A673 (cell line): Measurements from ENCODE around the gene CHMP6. TPM values are rescaled to one million over a fixed set of nuclear protein-coding genes. Genes with fewer than 3 reads are reported as not detected.

Experiments
- BruUV-seq: library from RNA; stranded (reverse); fragments of 400-500 nt; replicated peaks from 2 replicates; lab custom pipeline; 2021; lab: Mats Ljungman, UMichigan
- CTCF ChIA-PET: fragments of 300-600 bp; sonication (Branson Sonifier 250); formaldehyde crosslinking; loops from one replicate; lab custom pipeline; 2022; ENCODE audit warnings: antibody characterized with exemption; lab: Charles Lee
- POLR2A ChIA-PET: fragments of 300-600 bp; sonication (Branson Sonifier 250); formaldehyde crosslinking; loops from one replicate; lab custom pipeline; 2022; ENCODE audit warnings: antibody characterized with exemption; ENCODE audit not compliant: low non-redundant PET; lab: Charles Lee
- DNase-seq: peaks from one replicate; pipeline ENCODE4 v3.0.0-alpha.2; 2015; ENCODE audit warnings: low spot score
- H3K27ac ChIP-seq: fragments of 200-600 bp; sonication (generic); 2 replicates; pipeline ENCODE4 v1.5.1; 2016; ENCODE audit warnings: mixed run types, low read depth, mild to moderate bottlenecking, mixed read lengths, antibody characterized with exemption, low read length; ENCODE audit not compliant: poor library complexity, severe bottlenecking
- H3K27me3 ChIP-seq: fragments of 200-600 bp; sonication (generic); replicated peaks from 2 replicates; pipeline ENCODE4 v1.6.1; 2017; ENCODE audit warnings: mixed run types, low read depth, mild to moderate bottlenecking, mixed read lengths, antibody characterized with exemption, low read length; ENCODE audit not compliant: insufficient read depth, poor library complexity
- H3K36me3 ChIP-seq: fragments of 200-600 bp; sonication (generic); 2 replicates; pipeline ENCODE4 v1.6.1; 2016; ENCODE audit warnings: mixed run types, mild to moderate bottlenecking, mixed read lengths, antibody characterized with exemption, low read length; ENCODE audit not compliant: insufficient read depth, poor library complexity, severe bottlenecking
- H3K4me1 ChIP-seq: fragments of 200-600 bp; sonication (generic); 2 replicates; pipeline ENCODE4 v1.6.1; 2017; ENCODE audit warnings: mixed run types, mild to moderate bottlenecking, mixed read lengths, antibody characterized with exemption, low read length; ENCODE audit not compliant: insufficient read depth, poor library complexity, severe bottlenecking
- H3K4me3 ChIP-seq: fragments of 200-600 bp; sonication (generic); 2 replicates; pipeline ENCODE4 v1.5.1; 2016; ENCODE audit warnings: low read depth, mixed run types, mild to moderate bottlenecking, mixed read lengths, low read length; ENCODE audit not compliant: poor library complexity, severe bottlenecking
- H3K9me3 ChIP-seq: fragments of 200-600 bp; sonication (generic); 2 replicates; pipeline ENCODE4 v1.6.1; 2016; ENCODE audit warnings: mixed run types, low read depth, mild to moderate bottlenecking, mixed read lengths, antibody characterized with exemption, low read length; ENCODE audit not compliant: poor library complexity, severe bottlenecking
- EZH2 ChIP-seq: fragments of 200-600 bp; sonication (generic); IDR thresholded peaks from 2 replicates; pipeline ENCODE4 v1.6.1; 2017; ENCODE audit warnings: borderline replicate concordance, low read depth, mild to moderate bottlenecking, mixed read lengths, antibody characterized with exemption, low read length; ENCODE audit not compliant: poor library complexity, severe bottlenecking
- intact Hi-C: fragments of 100-400 bp; cut with micrococcal nuclease; formaldehyde crosslinking; loops from one replicate; pipeline ENCODE4 v1.10.0; 2022; ENCODE audit not compliant: unreplicated experiment
- total RNA-seq: library from RNA; stranded (reverse); gene quantifications from 2 replicates; pipeline ENCODE4 v1.2.3, GENCODE V29; 2021
- TF ChIP-seq, protein P1 (sequence below): fragments of 300-800, 200-600 bp; sonication (generic); conservative IDR thresholded peaks from 2 replicates; pipeline ENCODE4 v1.5.1; 2017; ENCODE audit warnings: low read depth, mild to moderate bottlenecking, antibody characterized with exemption, low read length, moderate library complexity, mixed read lengths

CHMP6 gene
- total RNA-seq, 1 experiment from 2014 or later, result 18.7 TPM

DNA sequence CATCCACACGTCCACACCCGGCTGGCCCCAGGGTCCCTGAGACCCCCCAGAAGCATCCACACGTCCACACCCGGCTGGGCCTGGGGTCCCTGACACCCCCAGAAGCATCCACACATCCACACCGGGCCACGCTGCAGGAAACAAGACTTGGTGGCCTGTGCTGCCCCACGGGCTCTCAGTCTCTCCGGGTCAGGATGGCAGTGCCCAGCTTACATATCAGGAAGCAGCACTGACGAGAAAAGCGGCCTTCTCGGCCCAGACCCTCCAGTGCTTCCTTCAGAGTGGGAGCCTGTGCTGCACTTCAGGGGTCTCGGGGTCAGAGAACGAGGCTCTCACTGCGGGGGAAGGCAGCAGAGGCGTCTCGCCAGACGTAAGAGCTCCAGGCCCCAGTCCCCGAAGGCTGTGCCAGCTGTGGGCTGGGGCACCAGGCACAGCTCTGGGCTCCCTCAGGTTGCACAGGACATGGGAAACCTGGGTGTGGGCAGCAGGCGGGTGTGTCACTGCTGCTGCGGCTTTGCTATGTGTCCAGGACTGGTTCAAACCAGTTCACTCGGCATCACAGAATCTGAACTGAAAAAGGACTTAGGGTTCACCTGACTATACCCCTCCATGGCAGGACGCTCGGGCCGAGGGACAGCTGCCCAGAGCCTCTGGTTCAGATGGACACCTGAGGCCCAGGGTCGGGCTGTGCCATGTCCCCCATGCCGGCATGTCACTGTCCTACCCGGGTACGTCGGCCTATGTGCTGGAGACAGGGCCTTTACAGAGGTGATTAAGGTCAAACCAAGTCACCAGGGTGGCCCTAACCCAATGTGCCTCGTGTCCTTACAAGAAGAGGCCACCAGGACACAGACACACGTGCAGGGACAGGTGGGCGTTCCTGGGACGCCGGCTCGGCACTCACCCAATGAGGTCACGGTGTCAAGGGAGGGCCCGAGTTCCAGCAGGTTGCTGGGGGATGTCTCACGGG, 40.2 kb upstream of the CHMP6 start:
- DNase-seq, result no peak
- intact Hi-C loops, result no loop called here
- Histone ChIP-seq H3K9me3 (no peaks in the 10 kb centered on the region), H3K27me3 (no peaks in the 10 kb centered on the region), H3K4me3 (no peak overlapping the region), H3K4me1 (no peaks in the 10 kb centered on the region), H3K27ac (no peak overlapping the region), H3K36me3 (no peaks in the 10 kb centered on the region)
- no TSS peak for BruUV-seq
- ChIA-PET CTCF (no interaction called here), POLR2A (no interaction called here)
- TF ChIP-seq, protein P1, sequence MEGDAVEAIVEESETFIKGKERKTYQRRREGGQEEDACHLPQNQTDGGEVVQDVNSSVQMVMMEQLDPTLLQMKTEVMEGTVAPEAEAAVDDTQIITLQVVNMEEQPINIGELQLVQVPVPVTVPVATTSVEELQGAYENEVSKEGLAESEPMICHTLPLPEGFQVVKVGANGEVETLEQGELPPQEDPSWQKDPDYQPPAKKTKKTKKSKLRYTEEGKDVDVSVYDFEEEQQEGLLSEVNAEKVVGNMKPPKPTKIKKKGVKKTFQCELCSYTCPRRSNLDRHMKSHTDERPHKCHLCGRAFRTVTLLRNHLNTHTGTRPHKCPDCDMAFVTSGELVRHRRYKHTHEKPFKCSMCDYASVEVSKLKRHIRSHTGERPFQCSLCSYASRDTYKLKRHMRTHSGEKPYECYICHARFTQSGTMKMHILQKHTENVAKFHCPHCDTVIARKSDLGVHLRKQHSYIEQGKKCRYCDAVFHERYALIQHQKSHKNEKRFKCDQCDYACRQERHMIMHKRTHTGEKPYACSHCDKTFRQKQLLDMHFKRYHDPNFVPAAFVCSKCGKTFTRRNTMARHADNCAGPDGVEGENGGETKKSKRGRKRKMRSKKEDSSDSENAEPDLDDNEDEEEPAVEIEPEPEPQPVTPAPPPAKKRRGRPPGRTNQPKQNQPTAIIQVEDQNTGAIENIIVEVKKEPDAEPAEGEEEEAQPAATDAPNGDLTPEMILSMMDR, result no peak
- no peak for TF ChIP-seq EZH2

DNA sequence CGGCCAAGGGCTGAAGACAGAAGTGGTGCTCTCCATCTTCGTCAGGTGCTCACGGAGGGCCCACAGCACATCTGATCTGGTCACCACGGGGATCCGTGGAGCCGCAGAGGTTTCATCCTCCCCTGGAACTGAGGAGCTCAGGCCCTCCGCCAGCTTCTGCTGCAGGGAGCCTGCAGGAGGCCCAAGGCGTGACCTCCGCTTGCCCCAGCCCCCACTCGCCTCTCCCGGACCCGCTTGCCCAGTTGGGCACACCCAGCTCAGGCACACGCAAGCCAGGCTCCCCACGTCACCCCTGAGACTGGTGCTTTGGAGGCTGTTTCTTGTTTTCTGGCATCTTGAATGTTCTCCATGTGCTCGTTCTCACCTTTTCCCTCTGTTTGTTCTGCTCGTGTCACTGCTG, 39.4 kb upstream of the CHMP6 start:
- CTCF ChIA-PET, result no interaction called here
- DNase-seq, result no peak
- Histone ChIP-seq H3K36me3 (no peaks in the 10 kb centered on the region), H3K4me1 (no peaks in the 10 kb centered on the region), H3K27me3 (no peaks in the 10 kb centered on the region), H3K9me3 (no peaks in the 10 kb centered on the region), H3K27ac (no peak overlapping the region), H3K4me3 (no peak overlapping the region)
- POLR2A ChIA-PET, result no interaction called here
- no TSS peak for BruUV-seq
- TF ChIP-seq, protein P1, result no peak
- intact Hi-C loops, result no loop called here

DNA sequence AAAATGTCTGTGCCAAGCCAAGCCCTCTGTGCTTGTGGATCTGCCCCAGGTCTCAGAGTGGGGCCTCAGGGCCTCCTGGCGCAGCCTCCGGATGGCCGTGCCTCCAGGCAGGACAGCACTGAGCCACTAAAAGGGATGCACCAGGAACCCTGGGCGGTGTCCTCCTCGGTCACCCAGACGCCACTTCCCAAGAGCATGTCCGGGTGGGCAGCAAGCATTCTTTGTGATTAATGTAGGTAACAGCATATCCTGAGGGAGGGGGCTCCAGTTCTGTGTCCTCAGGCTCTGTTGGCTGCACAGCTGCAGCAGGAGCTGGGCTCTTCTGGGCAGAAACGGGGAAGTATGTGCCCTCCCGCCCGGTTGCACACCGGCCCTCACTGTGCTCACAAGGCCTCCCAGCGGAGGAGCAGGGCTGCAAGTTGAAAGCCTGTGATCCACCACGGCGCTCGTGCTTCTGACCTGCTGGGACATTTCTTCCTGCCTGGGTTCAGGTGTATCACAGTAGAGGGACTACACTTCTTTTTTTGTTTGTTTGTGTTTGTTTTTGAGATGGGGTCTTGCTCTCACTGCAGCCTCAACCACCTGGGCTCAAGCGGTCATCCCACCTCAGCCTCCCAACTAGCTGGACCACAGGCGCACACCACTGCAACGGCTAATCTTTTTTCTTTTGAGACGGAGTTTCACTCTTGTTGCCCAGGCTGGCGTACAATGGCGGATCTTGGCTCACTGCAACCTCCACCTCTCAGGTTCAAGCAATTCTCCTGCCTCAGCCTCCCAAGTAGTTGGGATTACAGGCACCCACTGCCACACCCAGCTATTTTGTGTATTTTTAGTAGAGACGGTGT, 37.9 kb upstream of the CHMP6 start:
- no peaks in the 10 kb centered on the region for H3K9me3 ChIP-seq
- H3K36me3 ChIP-seq, result no peaks in the 10 kb centered on the region
- TF ChIP-seq EZH2, result no peak
- TF ChIP-seq, protein P1, result no peak
- ChIA-PET POLR2A (no interaction called here), CTCF (no interaction called here)
- no peaks in the 10 kb centered on the region for H3K27me3 ChIP-seq
- H3K27ac ChIP-seq, result no peak overlapping the region
- no peaks in the 10 kb centered on the region for H3K4me1 ChIP-seq
- no TSS peak for BruUV-seq
- intact Hi-C loops, result no loop called here
- no peak for DNase-seq
- H3K4me3 ChIP-seq, result no peak overlapping the region
